PFSK-1 (cell line): ENCODE measurements around the gene SUGP2.

Experiments
- FOXP2 ChIP-seq: optimal IDR thresholded peaks from 2 replicates; pipeline ENCODE3; 2011; ENCODE audit warnings: borderline replicate concordance, control low read depth, inconsistent platforms; ENCODE audit not compliant: insufficient read depth; ENCODE audit errors: extremely low read length, extremely low read depth
- POLR2AphosphoS5 ChIP-seq: IDR thresholded peaks from 2 replicates; pipeline ENCODE4 v1.6.1; 2012; ENCODE audit warnings: low read depth, mild to moderate bottlenecking, control low read depth, low read length, moderate library complexity
- REST ChIP-seq, 2 experiments: IDR thresholded peaks; 2 replicates each; pipeline versions ENCODE4 v1.6.1 to v1.8.0; 2011 to 2012; ENCODE audit warnings: low read depth in 2 of 2, low read length in 2 of 2, control low read depth in 1 of 2, inconsistent platforms in 1 of 2, mild to moderate bottlenecking in 1 of 2, moderate library complexity in 1 of 2; ENCODE audit not compliant: insufficient read depth in 1 of 2
- SIN3A ChIP-seq: IDR thresholded peaks from 2 replicates; pipeline ENCODE4 v1.6.1; 2012; ENCODE audit warnings: mild to moderate bottlenecking, low read length, moderate library complexity, borderline replicate concordance; ENCODE audit not compliant: insufficient read depth
- TAF1 ChIP-seq: IDR thresholded peaks from 2 replicates; pipeline ENCODE4 v1.6.1; 2012; ENCODE audit warnings: low read length, control low read depth, borderline replicate concordance; ENCODE audit not compliant: insufficient read depth

The SUGP2 gene

GRCh38 chr19:19026299-19026971, 6.9 kb downstream of the SUGP2 start:
- TF ChIP-seq SIN3A, result no peak
- no peak for TF ChIP-seq TAF1
- TF ChIP-seq REST (IDR thresholded peaks at IDR 0.05; ENCODE audit: insufficient read depth in 1 of 2, low read depth in 2 of 2, low read length in 2 of 2), result no peak
- TF ChIP-seq POLR2AphosphoS5, result no peak
- no peak for TF ChIP-seq FOXP2

GRCh38 chr19:19025861-19026260, 7.5 kb downstream of the SUGP2 start:
- TF ChIP-seq REST (IDR thresholded peaks at IDR 0.05; ENCODE audit: insufficient read depth in 1 of 2, low read depth in 2 of 2, low read length in 2 of 2) (no peak), POLR2AphosphoS5 (no peak), SIN3A (no peak), FOXP2 (no peak), TAF1 (no peak)

GRCh38 chr19:19022380-19022961, 10.8 kb downstream of the SUGP2 start:
- TF ChIP-seq TAF1, result no peak
- no peak for TF ChIP-seq POLR2AphosphoS5
- TF ChIP-seq FOXP2, result no peak
- no peak for TF ChIP-seq SIN3A
- no peak for TF ChIP-seq REST (IDR thresholded peaks at IDR 0.05; ENCODE audit: insufficient read depth in 1 of 2, low read depth in 2 of 2, low read length in 2 of 2)

GRCh38 chr19:19021115-19021514, 12.2 kb downstream of the SUGP2 start:
- TF ChIP-seq FOXP2 (no peak), TAF1 (no peak), POLR2AphosphoS5 (no peak), REST (IDR thresholded peaks at IDR 0.05; ENCODE audit: insufficient read depth in 1 of 2, low read depth in 2 of 2, low read length in 2 of 2) (no peak), SIN3A (no peak)
